Sigmoid colon (tissue), 7 donors: ENCODE results near the gene SORCS2. TPM values are rescaled to one million over a fixed set of nuclear protein-coding genes. Genes with fewer than 3 reads are reported as not detected.

ENCODE experiments used
- DNase-seq: peaks from one replicate; pipeline ENCODE4 v3.0.0-alpha.2; 2019
- H3K27ac ChIP-seq, 4 donors: fragments of 200-600 bp; sonication (generic); one replicate each; pipeline ENCODE4 v1.5.1; 2016 to 2019; ENCODE audit warnings: mild to moderate bottlenecking in 1 of 4
- H3K27me3 ChIP-seq, 3 donors: fragments of 200-600 bp; sonication (generic); one replicate each; pipeline ENCODE4 v1.5.1; 2019; ENCODE audit warnings: mild to moderate bottlenecking in 1 of 3
- H3K36me3 ChIP-seq, 4 donors: fragments of 200-600 bp; sonication (generic); one replicate each; pipeline ENCODE4 v1.5.1; 2016 to 2019
- H3K4me1 ChIP-seq, 4 donors: fragments of 200-600 bp; sonication (generic); one replicate each; pipeline ENCODE4 v1.5.1; 2017 to 2019
- H3K4me3 ChIP-seq, 4 donors: fragments of 200-600 bp; sonication (generic); one replicate each; pipeline ENCODE4 v1.5.1; 2017 to 2019; ENCODE audit warnings: mild to moderate bottlenecking in 2 of 4, moderate library complexity in 1 of 4
- H3K9me3 ChIP-seq, 4 donors: fragments of 200-600 bp in 3 of 4; sonication (generic) in 3 of 4; one replicate each; pipeline versions ENCODE4 v1.5.1 to v1.6.1; 2013 to 2019
- EP300 ChIP-seq, 4 donors: sonication (generic); formaldehyde crosslinking; IDR thresholded peaks; one replicate each; pipeline ENCODE4 v1.6.1; 2017; ENCODE audit warnings: antibody characterized with exemption in 4 of 4
- POLR2A ChIP-seq, 2 donors: fragments of 450-650 bp; IDR thresholded peaks; one replicate each; pipeline ENCODE4 v1.6.1; 2016; ENCODE audit warnings: antibody characterized with exemption in 2 of 2, mild to moderate bottlenecking in 2 of 2, moderate library complexity in 2 of 2
- POLR2AphosphoS5 ChIP-seq, 4 donors: sonication (generic); formaldehyde crosslinking; IDR thresholded peaks; one replicate each; pipeline ENCODE4 v1.6.1; 2017; ENCODE audit warnings: antibody characterized with exemption in 4 of 4
- WGBS, 2 donors: extraction: QIAGEN DNeasy Blood & Tissue Kit; methylation state at CpG; one replicate each; pipeline ENCODE4 v1.1.7; 2013; 5-methylcytosine and 5-hydroxymethylcytosine counted together
- intact Hi-C: fragments of 100-400 bp; cut with DNase I; formaldehyde crosslinking; loops from one replicate; pipeline ENCODE4 v1.15.1; 2023
- polyA plus RNA-seq, 3 donors: library from polyadenylated mRNA; stranded (reverse); fragments of 200-250 nt; gene quantifications; one replicate each; pipeline ENCODE4 v1.2.3, GENCODE V29; 2013
- total RNA-seq, 4 donors: library from RNA; depleted of rRNA; stranded (reverse); fragments of >200 nt; gene quantifications; one replicate each; pipeline ENCODE4 v1.1.0, GENCODE V29; 2016
- TF ChIP-seq, protein P1 (sequence below), 4 experiments: fragments of 450-650 bp in 3 of 4; fragments of 200-600 bp in 1 of 4; IDR thresholded peaks; one replicate each; pipeline ENCODE4 v1.5.1; 2016 to 2019; ENCODE audit warnings: antibody characterized with exemption in 4 of 4, mild to moderate bottlenecking in 3 of 4, moderate library complexity in 2 of 4
- donor health status: healthy with polysubstance abuse.
- donor health status: Bipolar disorder and iron deficiency.
- donor health status: healthy.

SORCS2 gene
- total and polyA plus RNA-seq, 7 donors, result 1.8 to 6.4 (median 3.9) TPM; not detected in 2

DNA sequence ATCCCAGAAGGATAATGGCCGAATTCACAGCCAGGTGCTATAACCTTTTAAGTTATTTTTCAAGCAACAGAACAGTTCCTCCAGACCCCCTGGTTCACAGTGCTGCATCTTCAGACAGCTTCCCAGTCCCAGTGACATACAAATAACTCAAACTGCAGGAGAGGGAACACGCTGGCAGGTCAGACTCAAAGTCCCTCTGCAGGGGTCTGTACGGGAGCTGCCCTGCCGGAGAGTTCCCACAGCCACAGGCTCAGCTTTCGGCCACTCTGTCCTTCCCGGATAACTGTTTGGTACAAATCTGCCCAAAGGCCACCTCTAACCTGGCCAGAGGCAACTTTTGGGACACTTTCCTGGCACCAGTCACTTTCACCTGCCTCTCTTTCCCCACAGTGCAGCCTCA lies 517.1 kb downstream of the SORCS2 start:
- WGBS, 2 donors, result 89 to 90% methylated on average over 6 of the region's 6 CpGs
- Histone ChIP-seq H3K27me3 (no peaks in the 10 kb centered on the region), H3K4me1 (no peaks in the 10 kb centered on the region), H3K9me3 (peaks cover 0 to 3% (median 0%) of the 10 kb centered on the region in 4 donors), H3K4me3 (no peak overlapping the region), H3K36me3 (no peaks in the 10 kb centered on the region), H3K27ac (no peak overlapping the region)
- no peak for DNase-seq
- TF ChIP-seq EP300 (IDR thresholded peaks at IDR 0.05), result no peak
- TF ChIP-seq, protein P1, sequence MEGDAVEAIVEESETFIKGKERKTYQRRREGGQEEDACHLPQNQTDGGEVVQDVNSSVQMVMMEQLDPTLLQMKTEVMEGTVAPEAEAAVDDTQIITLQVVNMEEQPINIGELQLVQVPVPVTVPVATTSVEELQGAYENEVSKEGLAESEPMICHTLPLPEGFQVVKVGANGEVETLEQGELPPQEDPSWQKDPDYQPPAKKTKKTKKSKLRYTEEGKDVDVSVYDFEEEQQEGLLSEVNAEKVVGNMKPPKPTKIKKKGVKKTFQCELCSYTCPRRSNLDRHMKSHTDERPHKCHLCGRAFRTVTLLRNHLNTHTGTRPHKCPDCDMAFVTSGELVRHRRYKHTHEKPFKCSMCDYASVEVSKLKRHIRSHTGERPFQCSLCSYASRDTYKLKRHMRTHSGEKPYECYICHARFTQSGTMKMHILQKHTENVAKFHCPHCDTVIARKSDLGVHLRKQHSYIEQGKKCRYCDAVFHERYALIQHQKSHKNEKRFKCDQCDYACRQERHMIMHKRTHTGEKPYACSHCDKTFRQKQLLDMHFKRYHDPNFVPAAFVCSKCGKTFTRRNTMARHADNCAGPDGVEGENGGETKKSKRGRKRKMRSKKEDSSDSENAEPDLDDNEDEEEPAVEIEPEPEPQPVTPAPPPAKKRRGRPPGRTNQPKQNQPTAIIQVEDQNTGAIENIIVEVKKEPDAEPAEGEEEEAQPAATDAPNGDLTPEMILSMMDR (IDR thresholded peaks at IDR 0.05), result no peak
- TF ChIP-seq POLR2AphosphoS5 (IDR thresholded peaks at IDR 0.05), result no peak
- no peak for TF ChIP-seq POLR2A (IDR thresholded peaks at IDR 0.05)
- intact Hi-C loops, result no loop called here

DNA sequence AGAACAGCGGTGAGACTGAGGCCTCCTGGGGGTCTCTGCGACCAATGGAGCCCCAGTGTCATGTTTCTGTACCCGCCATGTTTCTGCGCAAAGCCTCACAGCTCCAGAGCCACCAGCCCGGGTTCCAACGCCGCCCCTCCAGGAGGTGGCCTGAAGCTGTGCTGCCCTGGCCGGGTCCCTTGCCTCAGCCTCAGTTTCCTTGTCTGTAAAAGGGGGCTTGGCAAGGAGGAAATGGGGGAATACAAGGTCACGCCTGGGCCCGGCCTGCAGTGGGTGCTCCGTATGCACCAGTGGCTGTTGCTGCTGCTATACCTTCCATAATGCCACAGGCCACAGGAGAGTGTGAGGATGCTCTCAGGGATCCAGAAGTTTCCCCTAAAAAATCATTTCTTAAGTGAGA lies 517.8 kb downstream of the SORCS2 start:
- Histone ChIP-seq H3K36me3 (no peaks in the 10 kb centered on the region), H3K9me3 (peaks cover 0 to 3% (median 0%) of the 10 kb centered on the region in 4 donors), H3K27ac (no peak overlapping the region), H3K4me3 (no peak overlapping the region), H3K27me3 (no peaks in the 10 kb centered on the region), H3K4me1 (no peaks in the 10 kb centered on the region)
- intact Hi-C loops, result no loop called here
- WGBS, 2 donors, result 85 to 89% methylated on average over 11 of the region's 11 CpGs
- DNase-seq, result no peak
- no peak for TF ChIP-seq EP300 (IDR thresholded peaks at IDR 0.05)
- TF ChIP-seq, protein P1 (IDR thresholded peaks at IDR 0.05), result no peak

GRCh38 chr4:7710576-7711306 lies 518.4 kb downstream of the SORCS2 start:
- H3K27ac ChIP-seq, result no peak overlapping the region
- intact Hi-C loops, result no loop called here
- WGBS, 2 donors, result 88% methylated on average over 21 of the region's 21 CpGs

DNA sequence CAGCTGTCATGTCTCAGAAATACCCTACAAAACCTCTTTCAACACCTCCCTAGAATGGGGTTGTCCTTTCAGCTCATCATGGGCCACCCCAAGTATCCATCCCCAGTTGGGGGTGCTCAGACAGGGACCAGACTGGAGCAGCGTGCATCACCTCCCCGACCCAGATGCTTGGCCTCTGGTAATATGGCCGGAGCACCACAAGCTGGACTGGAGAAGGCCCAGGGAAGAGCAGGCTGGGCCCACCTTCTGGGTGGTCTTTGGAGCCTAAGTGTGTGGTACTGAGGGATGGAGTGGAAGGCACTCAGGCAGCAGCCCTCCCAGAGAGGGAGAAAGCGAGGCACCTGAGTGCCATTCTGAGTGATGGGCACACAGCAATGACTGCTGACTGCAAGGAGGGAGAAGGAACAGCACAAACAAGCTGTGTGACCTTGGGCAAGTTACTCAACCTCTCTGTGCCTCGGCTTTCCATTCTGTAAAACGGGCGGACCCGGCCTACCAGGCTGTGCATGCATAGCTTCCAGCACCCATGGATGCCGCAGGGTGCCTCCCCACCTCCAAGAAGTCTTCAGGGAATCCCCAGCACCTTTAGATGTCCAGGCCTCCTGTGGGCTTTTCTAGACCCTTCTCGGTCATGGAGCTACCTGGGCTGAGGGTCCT lies 519.1 kb downstream of the SORCS2 start:
- Histone ChIP-seq H3K36me3 (no peaks in the 10 kb centered on the region), H3K4me1 (no peaks in the 10 kb centered on the region), H3K27me3 (no peaks in the 10 kb centered on the region), H3K9me3 (peaks cover 0 to 3% (median 0%) of the 10 kb centered on the region in 4 donors), H3K27ac (no peak overlapping the region), H3K4me3 (no peak overlapping the region)
- intact Hi-C loops, result no loop called here
- no peak for TF ChIP-seq EP300 (IDR thresholded peaks at IDR 0.05)
- no peak for TF ChIP-seq POLR2AphosphoS5 (IDR thresholded peaks at IDR 0.05)
- no peak for TF ChIP-seq POLR2A (IDR thresholded peaks at IDR 0.05)
- TF ChIP-seq, protein P1 (IDR thresholded peaks at IDR 0.05), result no peak
- WGBS, 2 donors, result 89 to 91% methylated on average over 10 of the region's 10 CpGs
- DNase-seq, result no peak

More at GRCh38 chr4:7710576-7711306, 518.4 kb downstream of the SORCS2 start:
- Histone ChIP-seq H3K36me3 (no peaks in the 10 kb centered on the region), H3K27me3 (no peaks in the 10 kb centered on the region), H3K4me3 (no peak overlapping the region), H3K4me1 (no peaks in the 10 kb centered on the region), H3K9me3 (peaks cover 0 to 3% (median 0%) of the 10 kb centered on the region in 4 donors)
- TF ChIP-seq POLR2AphosphoS5 (IDR thresholded peaks at IDR 0.05) (no peak), EP300 (IDR thresholded peaks at IDR 0.05) (no peak), POLR2A (IDR thresholded peaks at IDR 0.05) (no peak)
- TF ChIP-seq, protein P1 (IDR thresholded peaks at IDR 0.05), result no peak
- no peak for DNase-seq
